ENCODE results near the gene CTIF.

Gene CTIF

GRCh38 chr18:48786455-48787202 is 247.8 kb downstream of the CTIF start:
- H3K9ac ChIP-seq (ENCODE audit: low read length): no peak overlapping the region
- H3K27me3 ChIP-seq (ENCODE audit: low read length): no peaks in the 10 kb centered on the region
- H3K36me3 ChIP-seq (ENCODE audit: low read length): no peaks in the 10 kb centered on the region
- no peak overlapping the region for H3K4me2 ChIP-seq (ENCODE audit: low read depth, low read length, poor library complexity, severe bottlenecking)
- H3K79me2 ChIP-seq (ENCODE audit: insufficient read depth, low read length): no peaks in the 10 kb centered on the region
- TF ChIP-seq CTCF (IDR thresholded peaks at IDR 0.05; ENCODE audit: insufficient read depth, low read length, poor library complexity, severe bottlenecking): no peak
- no peak for TF ChIP-seq EZH2phosphoT487 (conservative IDR thresholded peaks at IDR 0.05; ENCODE audit: low read length)
- no peaks in the 10 kb centered on the region for H3K9me2 ChIP-seq (replicated peaks; ENCODE audit: insufficient read depth, low read length)
- no peaks in the 10 kb centered on the region for H3K9me3 ChIP-seq (ENCODE audit: insufficient read depth, low read length)
- no peaks in the 10 kb centered on the region for H4K20me1 ChIP-seq (ENCODE audit: low read depth, low read length)
- H3F3A ChIP-seq (ENCODE audit: insufficient read depth): no peaks in the 10 kb centered on the region
- no peak overlapping the region for H3K4me3 ChIP-seq (ENCODE audit: insufficient read depth, low read length, poor library complexity, severe bottlenecking)
- H3K27ac ChIP-seq (ENCODE audit: low read depth, low read length): no peak overlapping the region
- no peak overlapping the region for H2AFZ ChIP-seq (ENCODE audit: low read depth, low read length, severe bottlenecking)

- H3K4me3 ChIP-seq (ENCODE audit: insufficient read depth, low read length, poor library complexity, severe bottlenecking): no peak overlapping the region
- no peaks in the 10 kb centered on the region for H4K20me1 ChIP-seq (ENCODE audit: low read depth, low read length)
- no peaks in the 10 kb centered on the region for H3K27me3 ChIP-seq (ENCODE audit: low read length)
Measured at GRCh38 chr18:48787203-48788151, 248.6 kb downstream of the CTIF start.

GRCh38 chr18:48788373-48788772 is 249.5 kb downstream of the CTIF start:
- H3K36me3 ChIP-seq (ENCODE audit: low read length): no peaks in the 10 kb centered on the region
- no peaks in the 10 kb centered on the region for H4K20me1 ChIP-seq (ENCODE audit: low read depth, low read length)
- no peak overlapping the region for H3K27ac ChIP-seq (ENCODE audit: low read depth, low read length)
- no peak overlapping the region for H3K9ac ChIP-seq (ENCODE audit: low read length)
- no peak overlapping the region for H2AFZ ChIP-seq (ENCODE audit: low read depth, low read length, severe bottlenecking)
- TF ChIP-seq EZH2phosphoT487 (conservative IDR thresholded peaks at IDR 0.05; ENCODE audit: low read length) (no peak), CTCF (IDR thresholded peaks at IDR 0.05; ENCODE audit: insufficient read depth, low read length, poor library complexity, severe bottlenecking) (no peak)
- H3F3A ChIP-seq (ENCODE audit: insufficient read depth): no peaks in the 10 kb centered on the region
- no peaks in the 10 kb centered on the region for H3K79me2 ChIP-seq (ENCODE audit: insufficient read depth, low read length)
- H3K27me3 ChIP-seq (ENCODE audit: low read length): no peaks in the 10 kb centered on the region
- no peaks in the 10 kb centered on the region for H3K9me3 ChIP-seq (ENCODE audit: insufficient read depth, low read length)
- no peaks in the 10 kb centered on the region for H3K9me2 ChIP-seq (replicated peaks; ENCODE audit: insufficient read depth, low read length)
- H3K4me3 ChIP-seq (ENCODE audit: insufficient read depth, low read length, poor library complexity, severe bottlenecking): no peak overlapping the region
- H3K4me2 ChIP-seq (ENCODE audit: low read depth, low read length, poor library complexity, severe bottlenecking): no peak overlapping the region

More at GRCh38 chr18:48787203-48788151, 248.6 kb downstream of the CTIF start:
- TF ChIP-seq CTCF (IDR thresholded peaks at IDR 0.05; ENCODE audit: insufficient read depth, low read length, poor library complexity, severe bottlenecking): no peak
- TF ChIP-seq EZH2phosphoT487 (conservative IDR thresholded peaks at IDR 0.05; ENCODE audit: low read length): no peak
- Histone ChIP-seq H3K36me3 (ENCODE audit: low read length) (no peaks in the 10 kb centered on the region), H3F3A (ENCODE audit: insufficient read depth) (no peaks in the 10 kb centered on the region), H3K9me3 (ENCODE audit: insufficient read depth, low read length) (no peaks in the 10 kb centered on the region), H3K79me2 (ENCODE audit: insufficient read depth, low read length) (no peaks in the 10 kb centered on the region), H3K27ac (ENCODE audit: low read depth, low read length) (no peak overlapping the region), H3K9ac (ENCODE audit: low read length) (no peak overlapping the region), H3K4me2 (ENCODE audit: low read depth, low read length, poor library complexity, severe bottlenecking) (no peak overlapping the region), H3K9me2 (replicated peaks; ENCODE audit: insufficient read depth, low read length) (no peaks in the 10 kb centered on the region), H2AFZ (ENCODE audit: low read depth, low read length, severe bottlenecking) (no peak overlapping the region)
